H1 (cell line): Measurements from ENCODE around the gene CADM2. TPM values are rescaled to one million over a fixed set of nuclear protein-coding genes. Genes with fewer than 3 reads are reported as not detected.

Experiments used
- CTCF ChIA-PET: fragments of 300-600 bp; sonication (Branson Sonifier 250); formaldehyde crosslinking; loops from one replicate; lab custom pipeline; 2021; ENCODE audit not compliant: partially characterized antibody; lab: Charles Lee
- POLR2A ChIA-PET: fragments of 300-600 bp; sonication (Branson Sonifier 250); formaldehyde crosslinking; loops from one replicate; lab custom pipeline; 2021; ENCODE audit warnings: inconsistent platforms; ENCODE audit not compliant: partially characterized antibody; lab: Charles Lee
- DNase-seq, 2 experiments: peaks; one replicate each; pipeline versions ENCODE4 v3.0.0 to v3.0.0-alpha.2; 2010 to 2022; ENCODE audit warnings: low spot score in 2 of 2, low read depth in 1 of 2, mixed read lengths in 1 of 2
- FAIRE-seq: peaks from 2 replicates; lab custom pipeline; 2011; peaks lifted over from hg19 to GRCh38; lab: Jason Lieb, UNC
- H2AFZ ChIP-seq: 2 replicates; pipeline ENCODE4 v1.8.1; 2012; ENCODE audit warnings: low read length, inconsistent platforms
- H2AK5ac ChIP-seq: 2 replicates; pipeline ENCODE4 v1.6.1; 2013; ENCODE audit warnings: low read depth, low read length
- H2BK120ac ChIP-seq: replicated peaks from 2 replicates; pipeline ENCODE3; 2013; ENCODE audit warnings: low read depth, low read length, inconsistent platforms
- H2BK12ac ChIP-seq: 2 replicates; pipeline ENCODE4 v1.6.1; 2013; ENCODE audit warnings: low read depth, low read length
- H2BK15ac ChIP-seq: 2 replicates; pipeline ENCODE4 v1.6.1; 2013; ENCODE audit warnings: low read length
- H2BK20ac ChIP-seq: 2 replicates; pipeline ENCODE4 v1.6.1; 2013; ENCODE audit warnings: low read length
- H2BK5ac ChIP-seq: 2 replicates; pipeline ENCODE4 v1.6.1; 2013; ENCODE audit warnings: low read depth, low read length
- H3K14ac ChIP-seq: 2 replicates; pipeline ENCODE4 v1.6.1; 2013; ENCODE audit warnings: inconsistent platforms; ENCODE audit not compliant: insufficient read length
- H3K18ac ChIP-seq: 2 replicates; pipeline ENCODE4 v1.6.1; 2013; ENCODE audit warnings: low read length; ENCODE audit errors: extremely low read depth
- H3K23ac ChIP-seq: 2 replicates; pipeline ENCODE4 v1.6.1; 2013; ENCODE audit warnings: inconsistent platforms; ENCODE audit not compliant: insufficient read length
- H3K23me2 ChIP-seq: 2 replicates; pipeline ENCODE4 v1.6.1; 2013; ENCODE audit warnings: low read depth, low read length
- H3K27ac ChIP-seq: 2 replicates; pipeline ENCODE4 v1.6.1; 2011; ENCODE audit warnings: low read depth, low read length, inconsistent platforms
- H3K27me3 ChIP-seq, 4 experiments: replicated peaks in 1 of 4; 1 replicate in 1 of 4; 2 replicates in 3 of 4; pipeline versions ENCODE4 v1.6.1 to v1.8.1; 2011 to 2013; ENCODE audit warnings: low read length in 3 of 4, mild to moderate bottlenecking in 3 of 4, inconsistent platforms in 2 of 4, mixed read lengths in 2 of 4, moderate library complexity in 1 of 4; ENCODE audit not compliant: control insufficient read depth in 3 of 4, insufficient read depth in 3 of 4; ENCODE audit errors: extremely low read depth in 1 of 4
- H3K36me3 ChIP-seq, 4 experiments: 2 replicates each; pipeline versions ENCODE4 v1.6.1 to v1.8.1; 2011 to 2013; ENCODE audit warnings: mild to moderate bottlenecking in 4 of 4, low read length in 3 of 4, moderate library complexity in 2 of 4, control low read depth in 1 of 4, inconsistent platforms in 1 of 4; ENCODE audit not compliant: insufficient read depth in 4 of 4, control insufficient read depth in 2 of 4
- H3K4ac ChIP-seq: replicated peaks from 2 replicates; pipeline ENCODE3; 2013; ENCODE audit warnings: low read length, low read depth, mixed read lengths, inconsistent platforms; ENCODE audit not compliant: insufficient read length
- H3K4me1 ChIP-seq, 4 experiments: replicated peaks in 1 of 4; 1 replicate in 1 of 4; 2 replicates in 3 of 4; pipeline versions ENCODE4 v1.6.1 to v1.8.1; 2011 to 2013; ENCODE audit warnings: low read length in 3 of 4, inconsistent platforms in 2 of 4, mixed read lengths in 1 of 4; ENCODE audit not compliant: insufficient read depth in 4 of 4, control insufficient read depth in 3 of 4
- H3K4me2 ChIP-seq, 2 experiments: 2 replicates each; pipeline versions ENCODE4 v1.6.1 to v1.8.1; 2011 to 2013; ENCODE audit warnings: low read depth in 2 of 2, low read length in 2 of 2, control low read depth in 1 of 2, inconsistent platforms in 1 of 2, mild to moderate bottlenecking in 1 of 2; ENCODE audit not compliant: insufficient read depth in 1 of 2
- H3K4me3 ChIP-seq, 4 experiments: fragments of 200-600, 300-600 bp in 1 of 4; sonication (generic), shearing (Covaris generic), sonication (Bioruptor Twin) in 1 of 4; 2 replicates each; pipeline versions ENCODE4 v1.5.1 to v1.8.1; 2011 to 2016; ENCODE audit warnings: low read length in 4 of 4, low read depth in 3 of 4, control low read depth in 2 of 4, inconsistent platforms in 2 of 4, mild to moderate bottlenecking in 2 of 4, mixed read lengths in 1 of 4, moderate library complexity in 1 of 4; ENCODE audit not compliant: insufficient read depth in 2 of 4; ENCODE audit errors: extremely low read depth in 1 of 4
- H3K56ac ChIP-seq: replicated peaks from 2 replicates; pipeline ENCODE3; 2013; ENCODE audit warnings: low read depth, mild to moderate bottlenecking, mixed read lengths, low read length, inconsistent platforms; ENCODE audit not compliant: insufficient read length
- H3K79me1 ChIP-seq: 2 replicates; pipeline ENCODE4 v1.6.1; 2013; ENCODE audit warnings: low read depth, low read length, control low read depth
- H3K79me2 ChIP-seq, 2 experiments: 2 replicates each; pipeline versions ENCODE4 v1.6.1 to v1.8.1; 2012 to 2013; ENCODE audit warnings: low read length in 2 of 2, mild to moderate bottlenecking in 2 of 2, inconsistent platforms in 1 of 2; ENCODE audit not compliant: insufficient read depth in 2 of 2, control insufficient read depth in 1 of 2
- H3K9ac ChIP-seq, 4 experiments: replicated peaks in 1 of 4; 1 replicate in 1 of 4; 2 replicates in 3 of 4; pipeline versions ENCODE4 v1.6.1 to v1.8.1; 2011 to 2013; ENCODE audit warnings: low read depth in 3 of 4, low read length in 3 of 4, control low read depth in 2 of 4, mild to moderate bottlenecking in 2 of 4, moderate library complexity in 2 of 4, inconsistent platforms in 1 of 4; ENCODE audit errors: extremely low read depth in 1 of 4
- H3K9me3 ChIP-seq, 2 experiments: 2 replicates each; pipeline versions ENCODE4 v1.6.1 to v1.8.1; 2012 to 2013; ENCODE audit warnings: mild to moderate bottlenecking in 2 of 2, moderate library complexity in 2 of 2, control low read depth in 1 of 2, inconsistent platforms in 1 of 2, low read depth in 1 of 2, low read length in 1 of 2, mixed read lengths in 1 of 2; ENCODE audit not compliant: insufficient read depth in 2 of 2
- H4K20me1 ChIP-seq, 2 experiments: replicated peaks in 1 of 2; 2 replicates each; pipeline versions ENCODE3 to v1.8.1; 2011 to 2013; ENCODE audit warnings: inconsistent platforms in 2 of 2, low read length in 2 of 2, mild to moderate bottlenecking in 1 of 2; ENCODE audit not compliant: insufficient read depth in 2 of 2, control insufficient read depth in 1 of 2
- H4K5ac ChIP-seq: 2 replicates; pipeline ENCODE4 v1.6.1; 2013; ENCODE audit warnings: low read length, low read depth, mixed read lengths, inconsistent platforms; ENCODE audit not compliant: insufficient read length
- H4K8ac ChIP-seq: 2 replicates; pipeline ENCODE4 v1.8.0; 2013; ENCODE audit warnings: mild to moderate bottlenecking, moderate library complexity, low read length, inconsistent platforms; ENCODE audit not compliant: insufficient read depth; ENCODE audit errors: extremely low read depth
- H4K91ac ChIP-seq: replicated peaks from 2 replicates; pipeline ENCODE3; 2013; ENCODE audit warnings: low read length, mixed read lengths, inconsistent platforms; ENCODE audit not compliant: insufficient read length
- MAFK ChIP-seq: IDR thresholded peaks from 2 replicates; pipeline ENCODE4 v1.6.1; 2012; ENCODE audit warnings: low read depth, mild to moderate bottlenecking, improper control_type of control experiment, low read length
- SP2 ChIP-seq: IDR thresholded peaks from 2 replicates; pipeline ENCODE4 v1.6.1; 2012; ENCODE audit warnings: mild to moderate bottlenecking, low read length, inconsistent platforms
- WGBS, 2 experiments: shearing (Covaris generic) in 1 of 2; methylation state at CpG; one replicate each; pipeline versions ENCODE4 v1.1.6 to v1.1.7; 2013 to 2015; ENCODE audit warnings: low lambda C conversion rate in 2 of 2, mixed read lengths in 2 of 2, inconsistent platforms in 1 of 2, low coverage in 1 of 2, missing lambda C conversion rate in 1 of 2; ENCODE audit not compliant: insufficient replicate concordance in 2 of 2, insufficient coverage in 1 of 2, insufficient read length in 1 of 2; ENCODE audit errors: extremely low coverage in 1 of 2, missing lambda C conversion rate in 1 of 2; 5-methylcytosine and 5-hydroxymethylcytosine counted together
- polyA plus RNA-seq, 7 experiments: library from polyadenylated mRNA; depleted of rRNA in 3 of 7; stranded (reverse) in 5 of 7; unstranded in 2 of 7; fragments of >200 nt in 5 of 7; fragments of 200-250 nt in 2 of 7; gene quantifications; 1 replicate in 5 of 7; 2 replicates in 1 of 7; 4 replicates in 1 of 7; pipeline versions ENCODE4 v1.2.1 to v1.2.3, GENCODE V29; 2011 to 2013; ENCODE audit warnings: missing spikeins in 2 of 7, mixed read lengths in 2 of 7
- total RNA-seq: library from RNA; stranded (reverse); fragmentation: NEBNext Ultra II Directional; extraction: Animal tissue kit (Norgen Biotek cat#: 25700); gene quantifications from 2 replicates; pipeline ENCODE4 v1.2.1, GENCODE V29; 2021
- TF ChIP-seq, protein P1 (sequence below): IDR thresholded peaks from 2 replicates; pipeline ENCODE4 v1.6.1; 2011; ENCODE audit warnings: low read length, improper control_type of control experiment

CADM2 gene
- total and polyA plus RNA-seq, 2 of the 8 experiments (the other 6 are each of a cell fraction or from before 2014, with no cell fraction given): 14.9 to 20.9 TPM

DNA sequence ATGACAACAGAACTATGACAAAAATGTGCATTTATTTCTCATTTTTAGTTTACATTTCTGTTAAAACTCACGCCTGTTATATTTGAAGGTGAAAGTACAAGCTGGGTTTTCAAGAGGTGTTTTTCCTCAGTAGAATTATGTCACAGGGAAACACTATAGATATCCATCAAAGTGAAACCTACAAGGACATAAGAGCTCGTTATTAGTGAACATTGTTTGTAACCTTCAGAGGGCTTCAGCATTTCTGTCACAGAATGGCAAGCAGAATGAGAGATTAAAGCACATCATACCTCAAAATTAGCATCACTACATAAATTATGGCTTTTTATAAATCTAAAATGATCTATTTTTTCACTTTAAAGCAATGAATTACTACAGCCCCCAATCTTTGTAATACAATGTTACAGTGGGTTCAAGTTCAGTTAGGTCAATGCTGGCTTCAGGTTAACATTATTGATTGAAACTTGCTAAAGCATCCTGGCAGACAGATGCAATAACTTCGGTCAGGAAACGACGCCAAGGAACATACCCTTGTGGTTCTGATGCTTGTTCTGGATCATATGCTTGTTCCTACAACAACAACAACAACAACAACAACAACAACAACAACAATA lies 405.6 kb downstream of the CADM2 start:
- Histone ChIP-seq H3K27me3 (no peaks in the 10 kb centered on the region), H3K4me3 (no peak overlapping the region), H3K4me1 (no peaks in the 10 kb centered on the region), H3K56ac (no peak overlapping the region), H3K9me3 (no peaks in the 10 kb centered on the region), H3K23me2 (no peaks in the 10 kb centered on the region), H2BK5ac (no peak overlapping the region), H3K27ac (no peak overlapping the region), H4K5ac (no peak overlapping the region), H2AK5ac (no peak overlapping the region), H3K4me2 (no peak overlapping the region), H4K91ac (no peak overlapping the region), H3K4ac (no peak overlapping the region), H3K9ac (no peak overlapping the region), H4K8ac (no peak overlapping the region), H3K79me1 (no peaks in the 10 kb centered on the region), H3K23ac (no peak overlapping the region), H2BK20ac (no peak overlapping the region), H2BK120ac (no peak overlapping the region), H3K18ac (no peak overlapping the region), H3K14ac (no peak overlapping the region), H2BK15ac (no peak overlapping the region), H3K36me3 (no peaks in the 10 kb centered on the region), H2BK12ac (no peak overlapping the region), H2AFZ (no peak overlapping the region), H3K79me2 (no peaks in the 10 kb centered on the region), H4K20me1 (no peaks in the 10 kb centered on the region)
- ChIA-PET CTCF (no interaction called here), POLR2A (no interaction called here)
- FAIRE-seq (no peak), DNase-seq (no peak)
- 96% methylated on average over 5 of the region's 5 CpGs; no CpG with 5 or more reads in 1 of the 2 experiments for WGBS, 2 experiments
- TF ChIP-seq, protein P1, sequence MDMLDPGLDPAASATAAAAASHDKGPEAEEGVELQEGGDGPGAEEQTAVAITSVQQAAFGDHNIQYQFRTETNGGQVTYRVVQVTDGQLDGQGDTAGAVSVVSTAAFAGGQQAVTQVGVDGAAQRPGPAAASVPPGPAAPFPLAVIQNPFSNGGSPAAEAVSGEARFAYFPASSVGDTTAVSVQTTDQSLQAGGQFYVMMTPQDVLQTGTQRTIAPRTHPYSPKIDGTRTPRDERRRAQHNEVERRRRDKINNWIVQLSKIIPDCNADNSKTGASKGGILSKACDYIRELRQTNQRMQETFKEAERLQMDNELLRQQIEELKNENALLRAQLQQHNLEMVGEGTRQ: no peak
- TF ChIP-seq MAFK (no peak), SP2 (no peak)
